ENCODE data around the gene RBM22. TPM values are rescaled to one million over a fixed set of nuclear protein-coding genes. Genes with fewer than 3 reads are reported as not detected.

Gene RBM22
- polyA plus RNA-seq (2011; rRNA removed), result 65.3 and 75.7 TPM in 2 replicates
- 27.5 and 29.7 TPM in 2 replicates for polyA plus RNA-seq (2012; cell fraction: cytosol; rRNA removed)
- 27.9 and 50.2 TPM in 2 replicates for polyA plus RNA-seq (2012; cell fraction: nucleus; rRNA removed)
- polyA plus RNA-seq (2017; fragmentation: RNase III; extraction: RNeasy Plus Mini Kit Qiagen cat#74134 plus additional on column Dnase treatment), result 37.6 to 42.2 TPM (median 41.2 TPM) in 3 replicates
- polyA minus RNA-seq (2011; rRNA and poly(A)+ RNA removed), result 29.9 and 45.4 TPM in 2 replicates

DNA sequence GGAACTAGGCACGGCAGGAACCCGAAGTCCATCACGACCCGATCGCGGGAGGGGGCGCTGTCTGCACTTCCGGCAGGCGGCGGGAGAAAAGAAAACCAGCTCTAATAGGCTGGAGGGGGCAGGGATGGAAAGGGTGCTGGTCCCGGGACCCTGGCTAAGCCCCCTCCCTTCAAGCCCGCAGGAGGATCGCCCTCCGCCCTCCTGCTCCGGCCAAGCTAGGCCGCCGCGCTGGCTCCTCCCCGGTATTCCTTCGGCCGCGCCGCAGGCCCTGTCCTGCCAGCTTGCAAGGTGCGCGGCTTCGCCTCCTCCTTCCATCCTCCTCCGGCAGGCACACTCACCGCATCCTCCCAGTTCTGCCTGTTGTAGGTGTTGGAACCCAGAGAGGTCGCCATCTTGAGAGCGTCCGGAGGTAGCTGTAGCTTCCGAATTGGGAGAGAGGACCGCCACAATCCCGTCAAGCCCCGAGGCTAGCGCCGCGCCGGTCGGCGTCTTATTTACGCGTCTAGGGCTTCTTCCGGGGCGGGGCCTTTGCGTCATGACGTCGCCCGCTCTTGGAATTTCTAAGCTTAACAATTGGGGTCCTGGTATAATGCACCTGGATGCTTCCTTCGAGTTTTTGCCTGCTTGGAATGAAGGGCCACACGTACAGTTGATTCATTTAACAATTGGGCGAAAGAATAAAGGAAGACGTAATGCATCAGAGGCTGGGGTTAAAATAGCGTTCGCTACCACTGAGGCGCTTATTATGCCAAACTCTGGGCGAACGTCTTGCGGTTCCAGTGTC lies at the start of gene RBM22:
Gene RBM22 (minus strand): TSS at position 469 of the 784 bp plus-strand sequence. CDS start 77 bp downstream, at position 392.
- H3K4me1 ChIP-seq, result peaks cover 14% of the 10 kb centered on the region
- ATAC-seq, result peak; percentile 96 to 98
- no peak for FAIRE-seq
- peak within 1 kb of the TSS; percentile 98 to 99 for H3K27ac ChIP-seq
- ChIA-PET CTCF (interaction anchor here (0.7 to 4.5 kb wide), 21 partner anchors 8 to 381 kb away, joined by 3 to 28 read pairs (median 3); partner anchors contain the start of genes MYOZ3, SMIM3 and SYNPO), POLR2A (interaction anchor here (0.6 to 1.9 kb wide), 13 partner anchors 8 to 251 kb away, joined by 3 to 22 read pairs (median 4); partner anchors contain the start of genes DCTN4, SMIM3 and SYNPO)
- WGBS (ENCODE audit: missing lambda C conversion rate), result 2% methylated on average over 58 of the region's 59 CpGs
- H3K9me3 ChIP-seq, result no peaks in the 10 kb centered on the region
- peak; percentile 74 to 90 for DNase-seq (ENCODE audit: low read depth in 1 of 2, low spot score in 1 of 2)
- H3K4me2 ChIP-seq, result peak within 1 kb of the TSS; percentile 95
- H3K4me3 ChIP-seq, result peak within 1 kb of the TSS; percentile 97
- TF ChIP-seq, protein P1, sequence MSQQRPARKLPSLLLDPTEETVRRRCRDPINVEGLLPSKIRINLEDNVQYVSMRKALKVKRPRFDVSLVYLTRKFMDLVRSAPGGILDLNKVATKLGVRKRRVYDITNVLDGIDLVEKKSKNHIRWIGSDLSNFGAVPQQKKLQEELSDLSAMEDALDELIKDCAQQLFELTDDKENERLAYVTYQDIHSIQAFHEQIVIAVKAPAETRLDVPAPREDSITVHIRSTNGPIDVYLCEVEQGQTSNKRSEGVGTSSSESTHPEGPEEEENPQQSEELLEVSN (IDR thresholded peaks at IDR 0.05; ENCODE audit: borderline replicate concordance, low read depth), result peak; percentile 54; the same call in 1 of the 2 replicates
- TF ChIP-seq MAX (IDR thresholded peaks at IDR 0.05), result peak; percentile 27; the same call in 1 of the 2 replicates
- TF ChIP-seq CTCF (IDR thresholded peaks at IDR 0.05), result peak; percentile 60
- no peak; the same call in 1 of the 2 replicates for TF ChIP-seq GATA3 (IDR thresholded peaks at IDR 0.05; ENCODE audit: borderline replicate concordance)
- peak; percentile 85 for TF ChIP-seq PHF8 (IDR thresholded peaks at IDR 0.05; ENCODE audit: borderline replicate concordance, low read depth)
- TF ChIP-seq TP53 (CRISPR knock-in tag; IDR thresholded peaks at IDR 0.05), result no peak
- TF ChIP-seq NPAS2 (CRISPR knock-in tag; IDR thresholded peaks at IDR 0.05; ENCODE audit: borderline replicate concordance), result no peak
- TF ChIP-seq, protein P2, sequence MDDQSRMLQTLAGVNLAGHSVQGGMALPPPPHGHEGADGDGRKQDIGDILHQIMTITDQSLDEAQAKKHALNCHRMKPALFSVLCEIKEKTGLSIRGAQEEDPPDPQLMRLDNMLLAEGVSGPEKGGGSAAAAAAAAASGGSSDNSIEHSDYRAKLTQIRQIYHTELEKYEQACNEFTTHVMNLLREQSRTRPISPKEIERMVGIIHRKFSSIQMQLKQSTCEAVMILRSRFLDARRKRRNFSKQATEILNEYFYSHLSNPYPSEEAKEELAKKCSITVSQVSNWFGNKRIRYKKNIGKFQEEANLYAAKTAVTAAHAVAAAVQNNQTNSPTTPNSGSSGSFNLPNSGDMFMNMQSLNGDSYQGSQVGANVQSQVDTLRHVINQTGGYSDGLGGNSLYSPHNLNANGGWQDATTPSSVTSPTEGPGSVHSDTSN (IDR thresholded peaks at IDR 0.05), result no peak
- no peak for TF ChIP-seq RFX5 (IDR thresholded peaks at IDR 0.05)
- TF ChIP-seq, protein P3, sequence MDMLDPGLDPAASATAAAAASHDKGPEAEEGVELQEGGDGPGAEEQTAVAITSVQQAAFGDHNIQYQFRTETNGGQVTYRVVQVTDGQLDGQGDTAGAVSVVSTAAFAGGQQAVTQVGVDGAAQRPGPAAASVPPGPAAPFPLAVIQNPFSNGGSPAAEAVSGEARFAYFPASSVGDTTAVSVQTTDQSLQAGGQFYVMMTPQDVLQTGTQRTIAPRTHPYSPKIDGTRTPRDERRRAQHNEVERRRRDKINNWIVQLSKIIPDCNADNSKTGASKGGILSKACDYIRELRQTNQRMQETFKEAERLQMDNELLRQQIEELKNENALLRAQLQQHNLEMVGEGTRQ (IDR thresholded peaks at IDR 0.05), result no peak
- no peak for TF ChIP-seq MAFK (IDR thresholded peaks at IDR 0.05; ENCODE audit: partially characterized antibody)
- no peak for TF ChIP-seq ZNF302 (CRISPR knock-in tag; IDR thresholded peaks at IDR 0.05)
- TF ChIP-seq, protein P4, sequence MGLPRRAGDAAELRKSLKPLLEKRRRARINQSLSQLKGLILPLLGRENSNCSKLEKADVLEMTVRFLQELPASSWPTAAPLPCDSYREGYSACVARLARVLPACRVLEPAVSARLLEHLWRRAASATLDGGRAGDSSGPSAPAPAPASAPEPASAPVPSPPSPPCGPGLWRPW (IDR thresholded peaks at IDR 0.05), result no peak
- TF ChIP-seq ESRRA (IDR thresholded peaks at IDR 0.05; ENCODE audit: borderline replicate concordance, low read length), result no peak
- no peak for TF ChIP-seq EP300 (IDR thresholded peaks at IDR 0.05)
- TF ChIP-seq CHD4 (IDR thresholded peaks at IDR 0.05; ENCODE audit: borderline replicate concordance), result no peak
- no peak for TF ChIP-seq ZFP36 (IDR thresholded peaks at IDR 0.05; ENCODE audit: borderline replicate concordance, partially characterized antibody)
- no peak for TF ChIP-seq JUNB (IDR thresholded peaks at IDR 0.05)
- TF ChIP-seq HOXA7 (CRISPR knock-in tag; IDR thresholded peaks at IDR 0.05), result no peak
- no peak for TF ChIP-seq RNF2 (IDR thresholded peaks at IDR 0.05; ENCODE audit: borderline replicate concordance, low read depth)
- TF ChIP-seq BCL3 (IDR thresholded peaks at IDR 0.05), result peak; percentile 62; the same call in 1 of the 3 replicates
- TF ChIP-seq CHD2 (IDR thresholded peaks at IDR 0.05; ENCODE audit: low read length, partially characterized antibody), result no peak
- no peak for TF ChIP-seq POLR2AphosphoS2 (conservative IDR thresholded peaks at IDR 0.05; ENCODE audit: low read length)
- no peak for TF ChIP-seq HEYL (CRISPR knock-in tag; IDR thresholded peaks at IDR 0.05)
- no peak for TF ChIP-seq FOSL2 (IDR thresholded peaks at IDR 0.05)
- TF ChIP-seq FOSL2 (CRISPR knock-in tag; IDR thresholded peaks at IDR 0.05), result no peak
- peak; percentile 77 to 90 for TF ChIP-seq JUN (IDR thresholded peaks at IDR 0.05)
- TF ChIP-seq HOXB5 (CRISPR knock-in tag; IDR thresholded peaks at IDR 0.05), result no peak
- no peak for TF ChIP-seq HDAC2 (IDR thresholded peaks at IDR 0.05)
- TF ChIP-seq EHMT2 (IDR thresholded peaks at IDR 0.05; ENCODE audit: low read depth), result no peak
- no peak for TF ChIP-seq FOSB (CRISPR knock-in tag; IDR thresholded peaks at IDR 0.05)
- no peak for TF ChIP-seq ZSCAN20 (CRISPR knock-in tag; IDR thresholded peaks at IDR 0.05)
- TF ChIP-seq CBX2 (IDR thresholded peaks at IDR 0.05; ENCODE audit: borderline replicate concordance, low read depth), result no peak
